ENCODE measurements around the gene COL4A2. TPM values are rescaled to one million over a fixed set of nuclear protein-coding genes. Genes with fewer than 3 reads are reported as not detected.

Gene COL4A2
- total RNA-seq, 1 experiment from 2014 or later: 262 TPM

GRCh38 chr13:110557610-110558305 is 250.7 kb downstream of the COL4A2 start:
- no peak for DNase-seq (ENCODE audit: low read depth)

- DNase-seq (ENCODE audit: low read depth): peak; percentile 36
Observed at GRCh38 chr13:110559429-110559943, 252.4 kb downstream of the COL4A2 start.

- no peak for DNase-seq (ENCODE audit: low read depth)
Observed at GRCh38 chr13:110559986-110560385, 252.9 kb downstream of the COL4A2 start.

- DNase-seq (ENCODE audit: low read depth): peak; percentile 25
Observed at GRCh38 chr13:110560601-110561343, 253.7 kb downstream of the COL4A2 start.

- DNase-seq (ENCODE audit: low read depth): peak; percentile 80
Observed at GRCh38 chr13:110561344-110562035, 254.4 kb downstream of the COL4A2 start, which contains the start of gene RAB20. Gene RAB20 (minus strand): TSS chr13:110561722. CDS start chr13:110561519, 203 bp downstream.

- no peak for DNase-seq (ENCODE audit: low read depth)
Observed at GRCh38 chr13:110562036-110562597, 255.0 kb downstream of the COL4A2 start.

Other genes with a start within 250 kb of the COL4A2 start
- 257 and 261 TPM in 2 replicates for gene COL4A1, start 127 bp upstream of the COL4A2 start, total RNA-seq (2014; rRNA removed; shearing (Covaris generic))

Measured in Daoy (cell line).